ENCODE data around the gene PARM1. TPM values are rescaled to one million over a fixed set of nuclear protein-coding genes. Genes with fewer than 3 reads are reported as not detected.

The PARM1 gene
- total and polyA plus RNA-seq, 10 donors = 2.6 to 42.6 (median 12.1) TPM

DNA sequence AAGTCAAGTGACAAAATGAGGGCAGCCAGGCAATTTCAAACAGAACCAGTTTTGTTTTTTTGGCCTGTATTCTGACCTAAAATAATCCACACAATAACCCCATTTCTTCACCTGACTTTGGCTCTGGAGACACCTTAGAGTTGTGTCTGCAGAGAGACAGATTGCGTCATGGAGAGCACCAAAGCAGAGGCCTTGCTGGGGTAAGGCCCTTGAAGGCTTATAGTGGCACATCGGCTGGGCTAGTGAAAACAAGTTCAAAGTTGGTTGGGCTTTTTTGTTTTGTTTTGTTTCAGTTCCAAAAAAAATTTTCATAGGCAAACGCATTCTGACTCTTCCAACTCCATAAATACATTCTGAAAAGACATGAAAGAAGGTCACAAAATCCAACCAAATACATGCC is 34.4 kb downstream of the PARM1 start:
- H3K27ac ChIP-seq = no peak overlapping the region
- DNase-seq = no peak
- 68 to 86% (median 83%) methylated on average over 3 of the region's 3 CpGs for WGBS, 5 donors

DNA sequence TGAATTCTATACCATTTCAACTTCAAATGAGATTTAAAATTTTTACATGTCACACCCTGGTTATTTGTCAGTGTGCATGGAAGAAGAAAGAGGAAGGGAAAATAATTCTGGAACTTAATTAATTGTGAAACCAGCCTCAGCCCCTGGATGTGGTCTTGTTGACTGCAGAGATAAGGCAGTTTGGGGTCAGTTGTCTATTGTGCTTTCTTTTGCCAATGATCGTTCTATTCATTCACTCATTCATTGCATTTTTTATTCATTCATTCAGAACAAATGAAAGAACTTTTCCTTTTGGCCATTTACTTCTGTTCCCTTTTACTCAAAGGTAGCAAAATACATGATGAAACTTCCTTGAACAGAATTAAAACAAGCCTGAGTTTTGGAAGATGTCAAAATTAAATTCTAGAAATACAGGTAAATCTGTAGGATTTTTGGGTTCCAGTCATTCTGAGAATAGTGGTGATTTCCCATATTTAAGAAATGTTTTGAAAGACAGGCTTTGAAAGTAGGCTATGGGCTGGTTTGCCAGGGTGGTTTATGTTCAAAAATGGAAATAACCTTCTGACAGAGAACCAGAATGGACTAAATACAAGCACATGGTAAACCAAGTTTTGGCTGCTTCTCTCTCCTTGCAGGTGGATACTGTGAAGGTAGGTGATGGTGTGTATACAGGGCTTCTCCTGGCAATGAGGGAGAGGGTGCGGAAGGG is 35.7 kb downstream of the PARM1 start:
- H3K9me3 ChIP-seq = no peaks in the 10 kb centered on the region
- H3K27me3 ChIP-seq (replicated peaks in 1 of 7) = no peaks in the 10 kb centered on the region
- no peak for TF ChIP-seq POLR2A (IDR thresholded peaks at IDR 0.05)
- TF ChIP-seq, protein P1, sequence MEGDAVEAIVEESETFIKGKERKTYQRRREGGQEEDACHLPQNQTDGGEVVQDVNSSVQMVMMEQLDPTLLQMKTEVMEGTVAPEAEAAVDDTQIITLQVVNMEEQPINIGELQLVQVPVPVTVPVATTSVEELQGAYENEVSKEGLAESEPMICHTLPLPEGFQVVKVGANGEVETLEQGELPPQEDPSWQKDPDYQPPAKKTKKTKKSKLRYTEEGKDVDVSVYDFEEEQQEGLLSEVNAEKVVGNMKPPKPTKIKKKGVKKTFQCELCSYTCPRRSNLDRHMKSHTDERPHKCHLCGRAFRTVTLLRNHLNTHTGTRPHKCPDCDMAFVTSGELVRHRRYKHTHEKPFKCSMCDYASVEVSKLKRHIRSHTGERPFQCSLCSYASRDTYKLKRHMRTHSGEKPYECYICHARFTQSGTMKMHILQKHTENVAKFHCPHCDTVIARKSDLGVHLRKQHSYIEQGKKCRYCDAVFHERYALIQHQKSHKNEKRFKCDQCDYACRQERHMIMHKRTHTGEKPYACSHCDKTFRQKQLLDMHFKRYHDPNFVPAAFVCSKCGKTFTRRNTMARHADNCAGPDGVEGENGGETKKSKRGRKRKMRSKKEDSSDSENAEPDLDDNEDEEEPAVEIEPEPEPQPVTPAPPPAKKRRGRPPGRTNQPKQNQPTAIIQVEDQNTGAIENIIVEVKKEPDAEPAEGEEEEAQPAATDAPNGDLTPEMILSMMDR (IDR thresholded peaks at IDR 0.05 in 8 of 11, conservative IDR thresholded peaks at IDR 0.05 in 3 of 11) = no peak
- no peak for TF ChIP-seq POLR2AphosphoS5 (IDR thresholded peaks at IDR 0.05)
- no peaks in the 10 kb centered on the region for H3K36me3 ChIP-seq
- H3K27ac ChIP-seq = no peak overlapping the region
- no peak overlapping the region for H3K4me3 ChIP-seq
- no peak for DNase-seq
- no peaks in the 10 kb centered on the region for H3K4me1 ChIP-seq
- 63 to 71% (median 65%) methylated on average over 2 of the region's 2 CpGs for WGBS, 5 donors
- intact Hi-C loops (cut with DNase I; ENCODE audit: low total_unique reads) = no loop called here

More for the DNA sequence above, 34.4 kb downstream of the PARM1 start:
- intact Hi-C loops (cut with DNase I; ENCODE audit: low total_unique reads) = no loop called here
- no peak overlapping the region for H3K4me3 ChIP-seq
- TF ChIP-seq, protein P1 (IDR thresholded peaks at IDR 0.05 in 8 of 11, conservative IDR thresholded peaks at IDR 0.05 in 3 of 11) = no peak
- no peak for TF ChIP-seq POLR2A (IDR thresholded peaks at IDR 0.05)
- TF ChIP-seq POLR2AphosphoS5 (IDR thresholded peaks at IDR 0.05) = no peak
- no peaks in the 10 kb centered on the region for H3K27me3 ChIP-seq (replicated peaks in 1 of 7)
- H3K4me1 ChIP-seq = no peaks in the 10 kb centered on the region
- H3K9me3 ChIP-seq = no peaks in the 10 kb centered on the region
- H3K36me3 ChIP-seq = no peaks in the 10 kb centered on the region

- WGBS, 5 donors = 76 to 83% (median 81%) methylated on average over 9 of the region's 9 CpGs
- TF ChIP-seq POLR2A (IDR thresholded peaks at IDR 0.05) = no peak
- TF ChIP-seq POLR2AphosphoS5 (IDR thresholded peaks at IDR 0.05) = no peak
- TF ChIP-seq, protein P1 (IDR thresholded peaks at IDR 0.05 in 8 of 11, conservative IDR thresholded peaks at IDR 0.05 in 3 of 11) = no peak
- Histone ChIP-seq H3K9me3 (peaks cover 0 to 5% (median 0%) of the 10 kb centered on the region in 8 donors), H3K4me3 (no peak overlapping the region), H3K27me3 (replicated peaks in 1 of 7) (no peaks in the 10 kb centered on the region), H3K27ac (no peak overlapping the region), H3K4me1 (no peaks in the 10 kb centered on the region), H3K36me3 (no peaks in the 10 kb centered on the region)
- intact Hi-C loops (cut with DNase I; ENCODE audit: low total_unique reads) = no loop called here
- DNase-seq = no peak
Observed at GRCh38 chr4:74969507-74970474, 36.9 kb downstream of the PARM1 start.

DNA sequence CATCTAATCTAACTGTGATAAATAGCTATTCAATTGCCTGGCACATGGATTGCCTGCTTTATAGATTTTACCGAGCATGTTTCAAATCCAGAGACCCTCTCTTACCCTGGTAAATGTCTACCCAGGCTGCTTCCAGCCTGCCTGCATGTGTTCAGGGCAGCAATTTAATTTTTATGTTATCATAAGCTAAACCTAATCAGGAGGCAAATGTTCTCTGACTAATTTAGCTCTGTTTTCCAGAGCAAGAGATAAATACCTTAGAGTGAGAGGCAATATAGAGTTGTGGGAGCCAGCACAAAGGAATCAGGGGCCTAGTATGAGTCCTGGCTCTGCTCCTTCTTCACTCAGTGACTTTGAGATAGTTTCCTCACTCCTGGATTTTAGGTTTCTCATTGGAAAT is 37.7 kb downstream of the PARM1 start:
- H3K4me1 ChIP-seq = no peaks in the 10 kb centered on the region
- 87 to 100% (median 90%) methylated on average over 1 of the region's 1 CpG for WGBS, 5 donors
- DNase-seq = no peak
- no peaks in the 10 kb centered on the region for H3K27me3 ChIP-seq (replicated peaks in 1 of 7)
- no peak overlapping the region for H3K27ac ChIP-seq
- H3K36me3 ChIP-seq = no peaks in the 10 kb centered on the region
- H3K9me3 ChIP-seq = peaks cover 0 to 7% (median 0%) of the 10 kb centered on the region in 8 donors
- H3K4me3 ChIP-seq = no peak overlapping the region
- intact Hi-C loops (cut with DNase I; ENCODE audit: low total_unique reads) = no loop called here
- TF ChIP-seq, protein P1 (IDR thresholded peaks at IDR 0.05 in 8 of 11, conservative IDR thresholded peaks at IDR 0.05 in 3 of 11) = no peak
- TF ChIP-seq POLR2A (IDR thresholded peaks at IDR 0.05) (no peak), POLR2AphosphoS5 (IDR thresholded peaks at IDR 0.05) (no peak)

All from spleen (tissue), 11 donors.